HepG2 (cell line): ENCODE data around the gene CNGA3. TPM values are rescaled to one million over a fixed set of nuclear protein-coding genes. Genes with fewer than 3 reads are reported as not detected.
A peak's percentile ranks its signal among the peaks of the same experiment; 100 is the strongest.

Experiments used
- ASH2L ChIP-seq: fragments of 300-600, 200-600 bp; sonication (generic); IDR thresholded peaks from 2 replicates; pipeline ENCODE4 v1.7.0; 2017; ENCODE audit warnings: low read depth, mild to moderate bottlenecking, moderate library complexity, mixed read lengths, low read length; ENCODE audit not compliant: insufficient read length
- BCL6 ChIP-seq: IDR thresholded peaks from 2 replicates; pipeline ENCODE4 v1.6.1; 2016; ENCODE audit warnings: missing genetic modification reagents, missing compliant biosample characterization
- BHLHE40 ChIP-seq: IDR thresholded peaks from 2 replicates; pipeline ENCODE4 v1.6.1; 2011; ENCODE audit warnings: low read length, improper control_type of control experiment
- CEBPB ChIP-seq: IDR thresholded peaks from 2 replicates; pipeline ENCODE4 v1.6.1; 2011; ENCODE audit warnings: low read depth, low read length, improper control_type of control experiment, borderline replicate concordance
- DNMT1 ChIP-seq: sonication (generic); formaldehyde crosslinking; IDR thresholded peaks from 2 replicates; pipeline ENCODE4 v1.5.1; 2020; ENCODE audit warnings: mild to moderate bottlenecking, missing genetic modification reagents
- FOSL2 ChIP-seq: sonication (generic); formaldehyde crosslinking; IDR thresholded peaks from 2 replicates; pipeline ENCODE4 v1.4.0; 2020; ENCODE audit warnings: missing genetic modification reagents
- HIVEP1 ChIP-seq: sonication (generic); formaldehyde crosslinking; IDR thresholded peaks from 2 replicates; pipeline ENCODE4 v1.4.0; 2020; ENCODE audit warnings: mild to moderate bottlenecking, missing genetic modification reagents
- MAFF ChIP-seq: IDR thresholded peaks from 2 replicates; pipeline ENCODE4 v1.6.1; 2011; ENCODE audit warnings: low read depth, low read length, improper control_type of control experiment
- MIXL1 ChIP-seq: IDR thresholded peaks from 2 replicates; pipeline ENCODE4 v1.6.1; 2016
- NCOR1 ChIP-seq: fragments of 200-600 bp; sonication (generic); IDR thresholded peaks from 2 replicates; pipeline ENCODE4 v1.7.0; 2017; ENCODE audit warnings: antibody characterized with exemption, low read length, borderline replicate concordance
- NFIB ChIP-seq: sonication (generic); formaldehyde crosslinking; IDR thresholded peaks from 2 replicates; pipeline ENCODE4 v1.9.0; 2021; ENCODE audit warnings: missing genetic modification reagents, mild to moderate bottlenecking, borderline replicate concordance
- NR2F6 ChIP-seq, 2 experiments: IDR thresholded peaks; 2 replicates each; pipeline ENCODE4 v1.6.1; 2016; ENCODE audit warnings: antibody characterized with exemption in 1 of 2, mild to moderate bottlenecking in 1 of 2
- PAF1 ChIP-seq: IDR thresholded peaks from 2 replicates; pipeline ENCODE4 v1.6.1; 2016; ENCODE audit warnings: missing genetic modification reagents, missing compliant biosample characterization
- RXRA ChIP-seq: sonication (generic); formaldehyde crosslinking; IDR thresholded peaks from 2 replicates; pipeline ENCODE4 v1.5.1; 2020; ENCODE audit warnings: missing genetic modification reagents
- SCMH1 ChIP-seq: sonication (generic); formaldehyde crosslinking; IDR thresholded peaks from 2 replicates; pipeline ENCODE4 v1.9.0; 2021; ENCODE audit warnings: missing genetic modification reagents, mild to moderate bottlenecking, borderline replicate concordance
- SMC3 ChIP-seq: IDR thresholded peaks from 2 replicates; pipeline ENCODE4 v1.6.1; 2011; ENCODE audit warnings: low read length, improper control_type of control experiment
- SNAI1 ChIP-seq: sonication (generic); formaldehyde crosslinking; IDR thresholded peaks from 2 replicates; pipeline ENCODE4 v1.5.0; 2020; ENCODE audit warnings: mild to moderate bottlenecking, missing genetic modification reagents, borderline replicate concordance
- TOE1 ChIP-seq: sonication (generic); formaldehyde crosslinking; IDR thresholded peaks from 2 replicates; pipeline ENCODE4 v1.4.0; 2020; ENCODE audit warnings: mild to moderate bottlenecking, missing genetic modification reagents
- ZC3H4 ChIP-seq: sonication (generic); formaldehyde crosslinking; IDR thresholded peaks from 2 replicates; pipeline ENCODE4 v1.4.0; 2020; ENCODE audit warnings: missing genetic modification reagents, borderline replicate concordance
- ZNF3 ChIP-seq: IDR thresholded peaks from 2 replicates; pipeline ENCODE4 v1.7.0; 2017; ENCODE audit warnings: inconsistent platforms
- ZNF563 ChIP-seq: sonication (generic); formaldehyde crosslinking; IDR thresholded peaks from 2 replicates; pipeline ENCODE4 v1.8.0; 2022; ENCODE audit warnings: mild to moderate bottlenecking, moderate library complexity, missing genetic modification reagents
- polyA plus RNA-seq, 8 experiments: library from polyadenylated mRNA; depleted of rRNA in 3 of 8; stranded (reverse) in 7 of 8; unstranded in 1 of 8; fragments of >200 nt; fragmentation: Illumina TruSeq in 4 of 8; extraction: Trizol in 4 of 8; gene quantifications; 2 replicates each; pipeline versions ENCODE4 v1.2.1 to v1.2.3, GENCODE V29; 2011 to 2016; ENCODE audit warnings: low read depth in 4 of 8, missing spikeins in 1 of 8, mixed read lengths in 1 of 8; ENCODE audit not compliant: insufficient read depth in 1 of 8
- total RNA-seq, 5 experiments: library from RNA; depleted of rRNA; stranded (reverse); fragments of >200 nt; fragmentation: Illumina TruSeq; extraction: Trizol; gene quantifications; 2 replicates each; pipeline ENCODE4 v1.2.3, GENCODE V29; 2016; ENCODE audit warnings: low read depth in 1 of 5
- TF ChIP-seq, protein P1 (sequence below): sonication (generic); formaldehyde crosslinking; IDR thresholded peaks from 2 replicates; pipeline ENCODE4 v1.5.1; 2020; ENCODE audit warnings: missing genetic modification reagents, mild to moderate bottlenecking, borderline replicate concordance
- TF ChIP-seq, protein P2 (sequence below), 2 experiments: IDR thresholded peaks; 2 replicates each; pipeline ENCODE4 v1.6.1; 2011 to 2012; ENCODE audit warnings: low read length in 2 of 2, borderline replicate concordance in 1 of 2, low read depth in 1 of 2, mild to moderate bottlenecking in 1 of 2, moderate library complexity in 1 of 2
- TF ChIP-seq, protein P3 (sequence below): sonication (generic); formaldehyde crosslinking; IDR thresholded peaks from 2 replicates; pipeline ENCODE4 v1.4.0; 2020; ENCODE audit warnings: missing genetic modification reagents, low read depth, mild to moderate bottlenecking, borderline replicate concordance
- TF ChIP-seq, protein P4 (sequence below): sonication (generic); formaldehyde crosslinking; IDR thresholded peaks from 2 replicates; pipeline ENCODE4 v1.4.0; 2020; ENCODE audit warnings: missing genetic modification reagents

CNGA3 gene
- total and polyA plus RNA-seq, 2 of the 13 experiments (the other 11 are each of a cell fraction or from before 2014, with no cell fraction given): not detected

DNA sequence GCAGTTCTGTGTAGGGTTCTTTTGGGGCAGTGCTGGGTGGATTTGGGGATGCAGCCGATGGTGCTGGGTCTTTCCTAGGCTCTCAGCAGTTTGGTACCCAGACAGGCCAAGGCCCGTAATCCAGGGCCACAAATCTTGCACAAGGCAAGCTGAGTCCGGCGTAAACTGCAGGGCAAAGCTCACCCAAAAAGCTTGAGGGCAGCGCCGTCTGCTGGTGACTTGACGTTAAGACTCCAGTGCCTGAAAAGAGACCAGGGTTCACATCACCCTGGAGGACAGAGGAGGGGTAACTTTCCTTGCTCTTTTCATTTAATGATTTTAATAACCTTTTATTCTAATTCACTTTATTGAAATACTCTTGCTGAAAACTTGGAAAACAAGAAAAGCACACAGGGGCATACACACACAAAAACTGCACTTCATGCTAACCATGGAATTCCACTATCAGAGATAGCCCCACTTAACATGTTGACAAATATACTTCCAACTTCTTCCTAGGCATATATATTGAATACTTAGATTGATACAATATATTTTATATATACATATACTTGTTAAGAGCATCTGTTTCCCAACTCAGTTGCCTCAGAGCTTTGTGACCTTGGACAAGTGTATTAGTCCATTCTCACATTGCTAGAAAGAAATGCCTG, 38.9 kb downstream of the CNGA3 start (continued):
- TF ChIP-seq ZNF563 (CRISPR knock-in tag) (no peak), PAF1 (CRISPR knock-in tag) (no peak), NR2F6 (IDR thresholded peaks at IDR 0.05) (no peak), NR2F6 (CRISPR knock-in tag; IDR thresholded peaks at IDR 0.05) (peak; percentile 37; the same call in 1 of the 2 replicates), TOE1 (CRISPR knock-in tag) (no peak), NCOR1 (0 out of 2 replicates have a peak, but pooled peaks have one; percentile 21), SCMH1 (CRISPR knock-in tag) (no peak), DNMT1 (CRISPR knock-in tag) (no peak), BHLHE40 (0 out of 2 replicates have a peak, but pooled peaks have one; percentile 28), SMC3 (peak; percentile 96), ZC3H4 (CRISPR knock-in tag) (no peak), RXRA (CRISPR knock-in tag) (peak; percentile 13; the same call in 1 of the 2 replicates), ASH2L (no peak), CEBPB (peak; percentile 87), ZNF3 (CRISPR knock-in tag) (no peak), MIXL1 (CRISPR knock-in tag) (0 out of 2 replicates have a peak, but pooled peaks have one; percentile 51), BCL6 (CRISPR knock-in tag) (peak; percentile 29; the same call in 1 of the 2 replicates), NFIB (CRISPR knock-in tag) (no peak), FOSL2 (0 out of 2 replicates have a peak, but pooled peaks have one; percentile 34), SNAI1 (no peak), MAFF (no peak), HIVEP1 (CRISPR knock-in tag) (no peak)
- TF ChIP-seq, protein P1, sequence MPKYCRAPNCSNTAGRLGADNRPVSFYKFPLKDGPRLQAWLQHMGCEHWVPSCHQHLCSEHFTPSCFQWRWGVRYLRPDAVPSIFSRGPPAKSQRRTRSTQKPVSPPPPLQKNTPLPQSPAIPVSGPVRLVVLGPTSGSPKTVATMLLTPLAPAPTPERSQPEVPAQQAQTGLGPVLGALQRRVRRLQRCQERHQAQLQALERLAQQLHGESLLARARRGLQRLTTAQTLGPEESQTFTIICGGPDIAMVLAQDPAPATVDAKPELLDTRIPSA (CRISPR knock-in tag): no peak
- TF ChIP-seq, protein P2, sequence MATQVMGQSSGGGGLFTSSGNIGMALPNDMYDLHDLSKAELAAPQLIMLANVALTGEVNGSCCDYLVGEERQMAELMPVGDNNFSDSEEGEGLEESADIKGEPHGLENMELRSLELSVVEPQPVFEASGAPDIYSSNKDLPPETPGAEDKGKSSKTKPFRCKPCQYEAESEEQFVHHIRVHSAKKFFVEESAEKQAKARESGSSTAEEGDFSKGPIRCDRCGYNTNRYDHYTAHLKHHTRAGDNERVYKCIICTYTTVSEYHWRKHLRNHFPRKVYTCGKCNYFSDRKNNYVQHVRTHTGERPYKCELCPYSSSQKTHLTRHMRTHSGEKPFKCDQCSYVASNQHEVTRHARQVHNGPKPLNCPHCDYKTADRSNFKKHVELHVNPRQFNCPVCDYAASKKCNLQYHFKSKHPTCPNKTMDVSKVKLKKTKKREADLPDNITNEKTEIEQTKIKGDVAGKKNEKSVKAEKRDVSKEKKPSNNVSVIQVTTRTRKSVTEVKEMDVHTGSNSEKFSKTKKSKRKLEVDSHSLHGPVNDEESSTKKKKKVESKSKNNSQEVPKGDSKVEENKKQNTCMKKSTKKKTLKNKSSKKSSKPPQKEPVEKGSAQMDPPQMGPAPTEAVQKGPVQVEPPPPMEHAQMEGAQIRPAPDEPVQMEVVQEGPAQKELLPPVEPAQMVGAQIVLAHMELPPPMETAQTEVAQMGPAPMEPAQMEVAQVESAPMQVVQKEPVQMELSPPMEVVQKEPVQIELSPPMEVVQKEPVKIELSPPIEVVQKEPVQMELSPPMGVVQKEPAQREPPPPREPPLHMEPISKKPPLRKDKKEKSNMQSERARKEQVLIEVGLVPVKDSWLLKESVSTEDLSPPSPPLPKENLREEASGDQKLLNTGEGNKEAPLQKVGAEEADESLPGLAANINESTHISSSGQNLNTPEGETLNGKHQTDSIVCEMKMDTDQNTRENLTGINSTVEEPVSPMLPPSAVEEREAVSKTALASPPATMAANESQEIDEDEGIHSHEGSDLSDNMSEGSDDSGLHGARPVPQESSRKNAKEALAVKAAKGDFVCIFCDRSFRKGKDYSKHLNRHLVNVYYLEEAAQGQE (IDR thresholded peaks at IDR 0.05; ENCODE audit: borderline replicate concordance in 1 of 2, low read depth in 1 of 2, low read length in 2 of 2): no peak
- TF ChIP-seq, protein P3, sequence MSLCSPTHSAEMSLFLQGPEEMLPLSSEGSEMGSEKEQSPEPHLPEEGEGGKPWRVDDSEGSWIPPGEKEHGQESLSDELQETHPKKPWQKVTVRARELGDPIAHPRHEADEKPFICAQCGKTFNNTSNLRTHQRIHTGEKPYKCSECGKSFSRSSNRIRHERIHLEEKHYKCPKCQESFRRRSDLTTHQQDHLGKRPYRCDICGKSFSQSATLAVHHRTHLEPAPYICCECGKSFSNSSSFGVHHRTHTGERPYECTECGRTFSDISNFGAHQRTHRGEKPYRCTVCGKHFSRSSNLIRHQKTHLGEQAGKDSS (CRISPR knock-in tag): no peak
- TF ChIP-seq, protein P4, sequence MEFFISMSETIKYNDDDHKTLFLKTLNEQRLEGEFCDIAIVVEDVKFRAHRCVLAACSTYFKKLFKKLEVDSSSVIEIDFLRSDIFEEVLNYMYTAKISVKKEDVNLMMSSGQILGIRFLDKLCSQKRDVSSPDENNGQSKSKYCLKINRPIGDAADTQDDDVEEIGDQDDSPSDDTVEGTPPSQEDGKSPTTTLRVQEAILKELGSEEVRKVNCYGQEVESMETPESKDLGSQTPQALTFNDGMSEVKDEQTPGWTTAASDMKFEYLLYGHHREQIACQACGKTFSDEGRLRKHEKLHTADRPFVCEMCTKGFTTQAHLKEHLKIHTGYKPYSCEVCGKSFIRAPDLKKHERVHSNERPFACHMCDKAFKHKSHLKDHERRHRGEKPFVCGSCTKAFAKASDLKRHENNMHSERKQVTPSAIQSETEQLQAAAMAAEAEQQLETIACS (CRISPR knock-in tag): no peak
